IPS-11a (cell line): ENCODE results near the gene ENTPD1.
"Not testable (repeated sequence)": the region's sequence is repeated elsewhere in the genome, so short reads cannot be mapped to it uniquely, and the experiment has no call there.

ENCODE experiments used
- H3K4me3 ChIP-seq: one replicate; pipeline ENCODE4 v1.5.1; 2013; ENCODE audit warnings: low read depth, low read length, control low read depth

The ENTPD1 gene, protein sequence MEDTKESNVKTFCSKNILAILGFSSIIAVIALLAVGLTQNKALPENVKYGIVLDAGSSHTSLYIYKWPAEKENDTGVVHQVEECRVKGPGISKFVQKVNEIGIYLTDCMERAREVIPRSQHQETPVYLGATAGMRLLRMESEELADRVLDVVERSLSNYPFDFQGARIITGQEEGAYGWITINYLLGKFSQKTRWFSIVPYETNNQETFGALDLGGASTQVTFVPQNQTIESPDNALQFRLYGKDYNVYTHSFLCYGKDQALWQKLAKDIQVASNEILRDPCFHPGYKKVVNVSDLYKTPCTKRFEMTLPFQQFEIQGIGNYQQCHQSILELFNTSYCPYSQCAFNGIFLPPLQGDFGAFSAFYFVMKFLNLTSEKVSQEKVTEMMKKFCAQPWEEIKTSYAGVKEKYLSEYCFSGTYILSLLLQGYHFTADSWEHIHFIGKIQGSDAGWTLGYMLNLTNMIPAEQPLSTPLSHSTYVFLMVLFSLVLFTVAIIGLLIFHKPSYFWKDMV

DNA sequence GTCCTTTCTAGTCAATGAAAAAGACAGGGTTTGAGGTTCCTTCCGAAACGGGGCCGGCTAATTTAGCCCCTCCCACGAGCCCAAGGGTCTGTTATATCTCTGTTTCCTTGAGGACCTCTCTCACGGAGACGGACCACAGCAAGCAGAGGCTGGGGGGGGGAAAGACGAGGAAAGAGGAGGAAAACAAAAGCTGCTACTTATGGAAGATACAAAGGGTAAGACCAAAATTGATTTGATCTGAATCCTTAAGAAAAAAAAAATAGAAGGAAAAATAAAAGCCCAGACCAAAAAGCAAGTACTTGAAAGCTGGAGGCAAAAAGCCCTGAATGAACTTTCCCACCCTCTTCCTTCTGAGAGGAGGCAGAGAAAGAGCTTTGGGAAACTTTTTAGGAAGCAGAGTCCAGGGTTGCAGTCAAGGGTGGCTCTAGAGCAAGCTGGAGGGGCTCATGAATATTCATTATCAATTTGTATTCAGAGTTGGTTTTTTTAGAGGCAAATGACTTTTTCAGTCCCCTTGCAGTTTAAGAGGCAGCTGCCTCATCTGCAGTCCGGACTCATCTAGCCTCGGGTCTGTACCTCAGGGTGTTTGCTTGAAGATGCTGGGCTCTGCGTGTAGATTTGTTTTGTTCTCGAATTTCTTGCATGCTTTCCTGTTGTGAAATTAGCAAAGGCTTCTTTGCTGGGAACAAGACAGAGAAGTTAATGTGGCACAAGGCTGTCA is at the start of gene ENTPD1:
Gene ENTPD1 (plus strand): TSS at position 123 of the 721 bp plus-strand sequence. CDS start 77 bp downstream, at position 200.
- H3K4me3 ChIP-seq: peak within 1 kb of the TSS; percentile 46

DNA sequence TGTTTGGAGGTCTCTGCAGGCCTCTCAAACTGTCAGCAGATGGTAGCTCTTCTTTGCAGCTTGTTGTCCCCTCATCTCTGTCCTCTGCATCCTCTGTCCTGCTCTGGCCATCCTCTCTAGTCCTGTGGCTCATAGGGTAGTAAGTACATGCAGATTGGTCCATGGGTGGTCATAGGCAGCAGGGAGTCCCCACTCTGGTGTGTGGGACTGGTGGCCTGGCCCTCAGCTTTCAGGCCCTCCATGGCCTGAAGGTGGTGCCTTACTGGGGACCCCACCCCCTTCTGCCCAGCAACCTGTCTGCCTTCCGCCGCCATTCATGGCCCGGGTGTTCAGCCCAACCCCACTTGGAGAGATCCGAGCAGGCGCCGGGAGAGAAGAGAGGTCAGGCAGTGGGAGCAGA is 49.4 kb upstream of the ENTPD1 start:
- no peak overlapping the region for H3K4me3 ChIP-seq

DNA sequence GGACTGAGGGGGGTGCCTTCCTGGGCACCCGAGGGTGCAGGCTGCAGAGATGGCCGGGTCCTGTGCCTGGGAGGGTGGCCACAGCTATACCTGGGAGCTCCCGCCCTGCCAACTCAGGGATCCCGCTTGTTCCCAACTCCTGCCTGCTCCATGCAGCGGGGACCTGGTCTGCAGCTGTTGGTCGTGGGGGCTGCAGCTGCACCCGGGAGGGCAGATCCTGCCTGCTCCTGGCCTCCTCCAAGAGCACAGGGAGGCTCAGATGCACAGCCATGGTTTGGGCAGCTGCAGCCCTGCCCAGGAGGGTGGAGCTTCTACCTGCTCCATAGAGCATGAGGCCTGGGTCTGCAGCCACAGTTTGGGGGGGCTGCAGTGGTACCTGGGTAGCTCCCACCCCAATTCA is 49.0 kb upstream of the ENTPD1 start:
- no peak overlapping the region for H3K4me3 ChIP-seq

DNA sequence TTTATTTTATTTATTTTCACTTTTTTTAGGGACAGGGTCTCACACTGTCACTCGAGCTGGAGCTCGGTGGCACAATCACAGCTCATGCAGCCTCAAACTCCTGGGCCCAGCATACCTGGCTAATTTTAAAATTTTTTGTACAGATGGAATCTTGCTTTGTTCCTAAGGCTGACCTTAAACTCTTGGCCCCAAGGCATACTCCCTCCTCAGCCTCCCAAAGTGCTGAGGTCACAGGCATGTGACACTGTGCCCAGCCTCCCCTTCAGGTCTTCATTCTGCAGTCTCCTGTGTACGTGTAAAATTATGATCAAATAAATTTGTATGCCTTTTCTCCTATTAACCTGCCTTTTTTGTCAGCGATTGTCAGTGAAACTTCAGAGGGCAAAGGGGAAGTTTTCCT is 44.5 kb upstream of the ENTPD1 start:
- H3K4me3 ChIP-seq: no peak overlapping the region

DNA sequence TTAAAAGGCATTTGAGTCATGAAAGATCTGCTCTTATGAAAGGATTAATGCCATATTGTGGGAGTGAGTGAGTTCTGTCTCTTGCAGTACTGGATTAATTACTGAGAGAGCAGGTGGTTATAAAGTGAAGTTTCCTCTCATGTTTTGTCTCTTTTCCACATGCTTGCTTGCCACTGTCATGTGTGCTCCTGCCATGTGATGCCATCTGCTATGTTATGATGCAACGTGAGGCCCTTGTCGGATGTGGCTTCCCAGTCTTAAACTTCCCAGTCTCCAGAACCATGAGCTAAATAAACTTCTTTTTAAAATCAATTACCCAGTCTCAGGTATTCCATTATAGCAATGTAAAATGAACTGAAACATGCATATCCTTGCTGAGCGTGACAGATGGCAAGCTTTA is 39.5 kb upstream of the ENTPD1 start:
- no peak overlapping the region for H3K4me3 ChIP-seq

DNA sequence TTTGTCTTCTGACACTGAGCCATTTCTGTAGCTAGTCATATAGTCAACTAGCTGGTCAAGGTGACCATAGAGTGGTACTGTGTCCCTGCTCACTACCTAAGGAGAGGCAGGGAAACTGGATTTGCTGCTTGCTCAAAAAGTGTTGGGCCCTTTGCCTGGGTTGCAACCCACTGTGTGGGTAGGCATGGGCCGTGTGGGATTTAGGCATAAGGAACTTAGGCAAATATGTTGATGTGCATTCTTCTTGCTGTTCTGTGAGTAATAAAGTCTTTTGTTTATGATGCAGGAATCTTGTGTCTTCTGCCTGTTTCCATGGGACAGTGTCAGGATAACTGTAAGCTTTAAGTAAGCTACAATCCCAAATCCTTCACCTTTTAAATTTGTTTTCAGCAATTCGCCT is 39.1 kb upstream of the ENTPD1 start:
- H3K4me3 ChIP-seq: no peak overlapping the region

DNA sequence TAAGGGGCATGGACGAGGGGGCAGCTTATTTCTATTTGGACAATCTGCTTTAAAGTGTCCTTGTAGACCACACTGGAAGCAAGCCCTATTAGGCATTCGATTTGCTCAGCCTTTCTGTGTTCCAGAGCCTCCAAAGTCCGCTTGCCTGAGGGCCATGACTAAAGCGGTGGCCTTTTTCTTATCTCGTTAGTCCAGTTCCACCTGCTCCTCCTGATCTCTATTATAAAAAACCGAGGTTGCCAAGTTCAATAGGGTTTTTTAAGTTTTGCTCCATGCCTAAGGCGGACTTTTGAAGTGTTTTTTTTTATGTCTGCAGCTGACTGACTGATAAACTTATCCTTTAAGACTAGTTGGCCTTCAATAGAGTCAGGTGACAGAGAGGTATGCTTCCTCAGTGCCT is 35.2 kb upstream of the ENTPD1 start:
- not testable (repeated sequence) for H3K4me3 ChIP-seq

DNA sequence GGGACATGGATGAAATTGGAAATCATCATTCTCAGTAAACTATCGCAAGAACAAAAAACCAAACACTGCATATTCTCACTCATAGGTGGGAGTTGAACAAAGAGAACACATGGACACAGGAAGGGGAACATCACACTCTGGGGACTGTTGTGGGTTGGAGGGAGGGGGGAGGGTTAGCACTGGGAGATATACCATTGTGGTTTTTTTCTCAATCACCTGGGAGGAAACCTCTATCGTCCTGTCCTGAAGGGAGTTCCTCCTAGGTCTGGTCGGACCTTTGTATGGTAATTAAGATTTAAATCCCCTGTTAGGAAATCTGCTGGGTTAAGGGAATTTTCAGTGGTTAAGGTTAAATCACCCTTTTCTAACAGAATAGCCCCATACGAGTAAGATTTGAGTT is 33.5 kb upstream of the ENTPD1 start:
- H3K4me3 ChIP-seq: not testable (repeated sequence)

DNA sequence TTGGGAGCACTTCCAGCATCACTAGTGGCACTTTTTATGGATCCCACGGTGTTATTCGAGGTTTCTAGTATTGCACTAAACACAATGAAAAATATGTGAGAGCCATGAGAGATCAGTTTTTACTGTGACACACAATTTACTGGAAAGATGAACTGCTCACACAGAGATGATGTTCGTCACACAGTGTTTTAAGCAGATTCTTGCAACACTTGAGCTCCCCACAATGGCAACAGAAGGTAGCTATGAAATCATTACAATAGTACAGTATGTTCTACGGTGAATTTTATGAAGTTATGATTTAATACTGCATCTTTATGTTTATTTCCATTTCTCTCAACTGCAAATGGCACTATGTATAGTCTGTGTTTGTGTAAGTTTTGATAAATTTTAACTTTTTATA is 27.4 kb upstream of the ENTPD1 start:
- no peak overlapping the region for H3K4me3 ChIP-seq

DNA sequence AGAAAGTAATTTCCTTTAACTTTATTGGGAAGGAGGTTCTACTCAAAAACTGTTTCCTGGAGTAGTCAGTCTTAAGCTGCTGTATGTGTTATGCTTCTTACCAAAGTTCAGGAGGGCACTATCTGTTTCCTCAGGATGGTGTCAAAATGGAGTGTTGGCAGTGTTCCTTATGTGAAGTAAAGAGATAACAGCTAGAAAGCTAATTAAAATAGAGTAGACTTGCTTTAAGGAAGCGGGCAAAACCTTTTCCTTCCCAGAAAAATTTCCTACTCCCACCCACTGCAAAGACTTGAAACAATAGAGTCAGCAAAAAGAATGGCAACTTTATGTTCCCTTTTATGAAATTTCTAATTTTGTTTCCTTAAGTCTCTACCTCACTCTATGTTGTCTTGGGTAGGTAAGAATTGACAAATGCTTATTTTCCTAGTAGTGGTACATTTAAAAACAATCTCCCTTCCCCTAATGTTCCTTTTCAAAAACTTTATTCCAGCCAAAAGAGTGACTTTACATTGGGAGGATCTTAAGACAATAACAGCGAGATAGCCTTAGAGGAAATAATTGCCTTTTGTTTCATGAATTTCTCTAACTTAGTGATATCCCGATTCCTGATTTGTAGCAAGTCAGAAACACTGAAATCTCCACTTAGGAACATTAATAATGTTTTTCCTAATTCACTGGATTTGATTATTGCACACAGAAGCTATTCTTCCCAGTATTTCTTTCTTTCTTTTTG is 26.5 kb upstream of the ENTPD1 start:
- no peak overlapping the region for H3K4me3 ChIP-seq

DNA sequence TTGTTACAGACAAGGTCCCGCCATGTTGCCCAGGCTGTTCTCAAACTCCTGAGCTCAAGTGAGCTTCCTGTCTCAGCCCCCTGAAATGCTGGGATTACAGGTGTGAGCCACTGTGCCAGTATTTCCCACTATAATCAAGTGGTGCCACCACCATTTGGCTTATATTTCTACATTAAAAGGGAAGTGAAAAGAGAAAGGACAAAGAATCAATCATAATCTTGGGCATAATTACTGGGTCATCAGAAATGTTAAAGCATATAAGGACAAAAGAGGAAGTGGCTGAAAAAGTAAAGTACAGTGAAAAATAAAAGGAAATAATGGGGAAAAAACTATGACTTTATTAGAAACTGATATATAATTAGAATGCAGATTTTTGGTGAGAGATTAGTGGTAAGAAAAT is 25.7 kb upstream of the ENTPD1 start:
- no peak overlapping the region for H3K4me3 ChIP-seq

DNA sequence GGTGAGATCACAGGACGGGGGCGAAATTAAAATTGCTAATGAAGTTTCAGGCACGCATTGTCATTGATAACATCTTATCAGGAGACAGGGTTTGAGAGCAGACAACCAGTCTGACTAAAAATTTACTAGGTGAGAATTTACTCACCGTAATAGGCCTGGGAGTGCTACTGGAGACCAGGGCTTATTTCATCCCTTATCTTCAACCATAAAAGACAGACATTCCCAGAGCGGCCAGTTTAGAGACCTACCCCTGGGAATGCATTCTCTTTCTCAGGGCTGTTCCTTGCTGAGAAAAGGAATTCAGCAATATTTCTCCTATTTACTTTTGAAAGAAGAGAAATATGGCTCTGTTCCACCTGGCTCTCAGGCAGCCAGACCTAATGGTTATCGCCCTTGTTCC is 23.1 kb upstream of the ENTPD1 start:
- H3K4me3 ChIP-seq: not testable (repeated sequence)

DNA sequence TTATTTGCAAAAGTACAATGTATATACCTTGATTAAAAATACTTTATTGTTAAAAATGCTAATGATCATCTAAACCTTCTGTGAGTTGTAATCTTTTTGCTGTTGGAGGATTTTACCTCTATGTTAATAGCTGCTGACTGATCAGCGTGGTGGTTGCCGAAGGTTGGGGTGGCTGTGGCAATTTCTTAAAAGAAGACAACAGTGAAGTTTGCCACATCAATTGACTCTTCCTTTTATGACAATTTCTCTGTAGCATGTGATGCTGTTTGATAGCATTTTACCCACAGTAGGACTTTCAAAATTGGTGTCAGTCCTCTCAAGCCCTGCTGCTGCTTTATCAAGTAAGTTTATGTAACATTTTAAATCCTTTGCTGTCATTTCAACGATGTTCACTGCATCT is 16.9 kb upstream of the ENTPD1 start:
- no peak overlapping the region for H3K4me3 ChIP-seq

DNA sequence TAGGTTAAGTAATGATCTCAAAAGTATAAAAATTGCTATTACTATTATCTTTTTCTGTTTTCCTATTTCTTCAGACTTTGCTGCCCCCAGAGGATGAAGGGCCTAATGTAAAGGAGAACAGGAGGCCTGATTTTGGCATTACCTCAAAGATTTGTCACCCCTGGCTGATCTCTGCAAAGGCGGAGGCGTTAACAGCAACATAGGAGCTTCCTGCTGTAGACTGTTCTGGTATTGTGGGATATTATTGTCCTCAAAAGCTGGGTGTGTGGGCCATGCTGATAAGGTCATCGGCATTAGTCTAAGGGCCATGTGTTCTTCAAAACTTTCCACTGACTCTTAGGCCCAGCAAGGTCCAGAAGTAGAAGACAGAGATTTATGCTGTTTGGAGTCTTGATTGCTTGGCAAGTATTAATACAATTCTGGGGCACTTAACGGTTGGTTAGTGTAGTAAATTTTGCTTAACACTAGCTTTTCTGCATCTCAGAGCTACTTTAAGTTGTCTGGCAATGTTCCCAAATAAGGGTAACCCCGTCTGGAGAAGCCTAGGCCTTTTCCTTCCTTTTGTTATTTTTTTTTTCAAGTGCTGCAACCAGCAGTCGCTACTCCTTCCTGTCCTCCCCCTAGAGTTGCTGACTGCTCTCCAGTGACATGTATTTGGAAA is 14.0 kb upstream of the ENTPD1 start:
- no peak overlapping the region for H3K4me3 ChIP-seq

DNA sequence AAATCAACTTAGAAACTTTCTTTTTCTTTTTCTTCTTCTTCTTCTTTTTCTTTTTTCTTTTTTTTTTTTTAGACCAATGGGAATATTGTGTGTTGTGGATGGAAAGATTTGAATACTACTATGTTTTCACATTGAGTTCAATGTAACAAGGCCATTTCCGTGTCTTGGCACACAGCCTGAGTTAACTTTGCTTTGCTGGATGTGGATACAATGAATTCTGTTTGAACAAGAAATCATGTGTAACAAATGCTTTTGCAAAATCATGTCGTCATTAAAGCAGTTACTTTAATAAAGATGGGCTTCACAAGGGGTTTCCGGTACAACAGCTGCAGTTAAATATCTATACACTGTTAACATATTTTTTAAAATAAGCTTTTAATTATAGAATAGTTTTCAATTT is 13.5 kb upstream of the ENTPD1 start:
- no peak overlapping the region for H3K4me3 ChIP-seq

DNA sequence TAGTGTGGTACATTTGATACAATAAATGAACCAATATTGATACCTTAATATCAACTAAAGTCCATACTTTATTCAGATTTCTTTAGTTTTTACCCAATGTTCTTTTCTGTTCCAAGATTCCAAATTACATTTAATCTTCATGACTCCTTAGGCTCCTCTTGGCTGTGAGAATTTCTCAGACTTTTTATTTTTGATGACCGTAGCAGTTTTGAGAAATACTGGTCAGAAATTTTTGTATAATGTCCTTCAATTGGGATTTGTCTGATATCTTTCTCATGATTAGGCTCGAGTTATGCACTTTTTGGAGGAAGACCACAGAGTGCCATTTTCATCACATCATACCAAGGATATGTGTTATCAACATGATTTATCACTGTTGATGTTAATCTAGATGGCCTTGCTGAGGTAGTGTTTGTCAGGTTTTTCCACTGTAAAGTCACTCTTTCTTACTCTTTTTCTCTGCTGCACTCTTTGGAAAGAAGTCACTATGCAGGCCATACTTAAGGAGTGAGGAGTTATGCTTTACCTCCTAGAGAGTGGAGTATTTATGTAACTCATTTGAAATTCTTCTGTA is 12.9 kb upstream of the ENTPD1 start:
- no peak overlapping the region for H3K4me3 ChIP-seq

DNA sequence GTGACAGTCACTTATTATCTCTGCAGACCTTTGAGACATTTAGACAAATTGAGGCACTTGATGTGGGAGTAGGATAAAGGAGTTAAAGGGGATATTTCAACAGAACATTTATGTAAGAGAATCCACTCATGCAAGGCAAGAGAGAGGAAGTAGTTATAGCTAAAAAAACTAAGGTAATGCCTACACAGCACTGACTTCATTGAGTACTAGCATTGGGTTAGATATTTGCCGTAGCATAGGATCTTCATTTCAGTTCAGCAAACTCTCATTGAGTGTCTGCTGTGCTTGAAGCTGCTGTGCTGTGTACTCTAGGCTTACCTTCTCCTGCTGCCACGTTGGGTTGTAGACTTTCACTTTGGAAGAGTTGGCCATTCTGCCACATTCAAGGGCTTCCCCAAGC is 10.5 kb upstream of the ENTPD1 start:
- H3K4me3 ChIP-seq: no peak overlapping the region

DNA sequence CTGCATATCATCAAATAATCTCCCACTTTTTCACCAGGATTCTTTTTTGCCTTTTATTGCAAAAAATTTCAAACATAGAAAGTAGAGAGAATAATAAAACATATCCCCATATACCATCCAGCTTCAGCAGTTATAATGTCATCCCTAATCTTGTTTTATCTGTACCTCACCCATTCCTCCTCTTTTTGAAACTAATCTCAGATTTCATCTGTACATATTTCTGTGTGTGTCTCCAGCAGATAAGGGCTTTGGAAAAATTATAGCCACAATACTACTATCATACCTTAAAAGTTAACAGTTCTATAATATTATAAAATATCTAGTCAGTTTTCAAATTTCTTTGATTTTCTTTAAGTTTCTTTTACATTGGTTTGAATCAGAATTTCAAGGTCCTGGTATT is 7.6 kb upstream of the ENTPD1 start:
- H3K4me3 ChIP-seq: no peak overlapping the region

DNA sequence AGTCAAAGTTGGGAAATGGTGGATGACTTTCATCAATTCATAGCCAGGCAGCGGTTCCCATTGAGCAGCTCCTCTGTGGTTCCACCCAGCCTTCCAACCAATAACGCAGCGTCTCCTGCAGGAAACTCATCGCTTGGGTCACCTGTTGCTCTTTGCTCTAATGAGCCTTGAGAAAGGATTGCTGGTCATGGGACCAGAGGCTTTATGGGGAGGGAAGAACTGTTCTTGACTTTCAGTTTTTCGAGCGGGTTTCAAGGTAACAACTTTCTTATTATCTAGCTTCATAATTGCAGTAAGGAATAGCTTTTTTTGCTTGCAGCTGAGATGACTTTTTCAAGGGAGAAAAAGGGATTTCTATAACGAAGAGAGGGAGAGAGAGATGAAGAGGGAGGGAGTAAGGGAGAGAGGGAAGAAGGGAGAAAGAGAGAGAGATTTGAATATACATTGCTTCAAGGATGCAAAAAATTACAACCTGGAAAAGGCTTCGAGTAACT is 405 bp upstream of the ENTPD1 start:
- peak overlapping the region; percentile 46 for H3K4me3 ChIP-seq

DNA sequence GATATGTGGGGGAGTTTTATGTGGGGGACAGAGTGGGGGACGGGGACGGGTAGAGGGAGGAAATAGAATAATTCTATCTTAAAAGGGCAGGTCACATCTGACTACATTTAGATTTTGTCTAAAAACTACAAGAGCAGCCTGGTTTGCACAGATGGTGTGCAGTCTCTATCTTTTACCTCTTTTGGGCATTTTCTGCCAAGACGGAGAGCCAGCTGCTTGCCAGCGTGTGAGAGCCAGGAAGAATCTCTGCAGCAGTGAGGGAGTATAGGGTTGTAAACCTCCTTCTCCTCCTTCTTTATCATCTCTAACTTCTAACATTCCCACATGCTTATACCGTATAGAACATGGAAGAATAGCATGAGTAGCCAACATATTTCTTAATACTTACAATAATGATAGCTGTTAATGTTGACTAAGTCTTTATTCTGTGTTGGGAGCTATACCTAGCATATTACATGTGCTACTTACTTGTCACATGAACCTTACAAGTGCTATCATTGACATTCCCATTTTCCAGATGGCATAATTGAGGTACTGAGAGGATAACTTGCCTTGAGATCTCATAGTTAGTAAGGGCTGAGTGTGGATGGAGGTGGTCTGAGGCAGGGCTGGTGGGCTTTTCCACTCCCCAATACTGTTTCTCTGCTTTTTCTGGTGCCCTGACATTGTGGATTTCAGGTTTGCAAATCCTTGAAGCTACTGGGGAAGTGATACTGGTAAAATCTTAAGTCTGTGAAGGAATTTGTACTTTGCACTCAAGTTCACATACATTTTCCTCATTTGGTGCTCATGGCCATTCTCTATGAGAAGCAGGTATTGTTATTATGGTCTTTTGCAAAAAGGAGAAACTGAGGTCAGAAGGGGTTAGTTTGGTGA is 1.1 kb downstream of the ENTPD1 start:
- H3K4me3 ChIP-seq: no peak overlapping the region
